Liver (tissue), 9 donors: ENCODE data around the gene SLC16A9. TPM values are rescaled to one million over a fixed set of nuclear protein-coding genes. Genes with fewer than 3 reads are reported as not detected.

ENCODE experiments used
- DNase-seq: peaks from one replicate; pipeline ENCODE4 v3.0.0-alpha.2; 2017; ENCODE audit warnings: low spot score
- H3K27ac ChIP-seq, 2 donors: one replicate each; pipeline ENCODE4 v1.7.0; 2013; ENCODE audit warnings: inconsistent platforms in 2 of 2, low read length in 2 of 2, control low read depth in 1 of 2, low read depth in 1 of 2, mild to moderate bottlenecking in 1 of 2
- H3K27me3 ChIP-seq, 4 donors: one replicate each; pipeline versions ENCODE4 v1.6.1 to v1.7.0; 2013; ENCODE audit warnings: low read length in 3 of 4, inconsistent platforms in 1 of 4, mild to moderate bottlenecking in 1 of 4, moderate library complexity in 1 of 4; ENCODE audit not compliant: control insufficient read depth in 4 of 4, insufficient read depth in 4 of 4
- H3K36me3 ChIP-seq, 4 donors: one replicate each; pipeline versions ENCODE4 v1.6.1 to v1.7.0; 2013; ENCODE audit warnings: low read length in 3 of 4, mild to moderate bottlenecking in 3 of 4, low read depth in 1 of 4, moderate library complexity in 1 of 4; ENCODE audit not compliant: control insufficient read depth in 4 of 4, insufficient read depth in 3 of 4
- H3K4me1 ChIP-seq, 4 donors: one replicate each; pipeline versions ENCODE4 v1.6.1 to v1.7.0; 2013; ENCODE audit warnings: low read length in 3 of 4, mild to moderate bottlenecking in 3 of 4, moderate library complexity in 1 of 4; ENCODE audit not compliant: control insufficient read depth in 4 of 4, insufficient read depth in 4 of 4
- H3K4me3 ChIP-seq, 3 donors: one replicate each; pipeline versions ENCODE4 v1.6.1 to v1.7.0; 2013; ENCODE audit warnings: low read length in 3 of 3, control low read depth in 1 of 3, low read depth in 1 of 3, mild to moderate bottlenecking in 1 of 3
- H3K9ac ChIP-seq, 2 donors: one replicate each; pipeline ENCODE4 v1.7.0; 2013; ENCODE audit warnings: low read length in 2 of 2, mild to moderate bottlenecking in 2 of 2, moderate library complexity in 2 of 2, control low read depth in 1 of 2, low read depth in 1 of 2
- H3K9me3 ChIP-seq, 4 donors: one replicate each; pipeline versions ENCODE4 v1.6.1 to v1.7.0; 2013; ENCODE audit warnings: low read length in 3 of 4; ENCODE audit not compliant: control insufficient read depth in 4 of 4
- EGR1 ChIP-seq, 2 donors: IDR thresholded peaks; 2 replicates each; pipeline ENCODE4 v1.6.1; 2016 to 2018; ENCODE audit warnings: antibody characterized with exemption in 2 of 2, low read depth in 2 of 2
- FOXA1 ChIP-seq: IDR thresholded peaks from 2 replicates; pipeline ENCODE4 v1.6.1; 2016; ENCODE audit warnings: antibody characterized with exemption
- FOXA2 ChIP-seq: IDR thresholded peaks from 2 replicates; pipeline ENCODE4 v1.6.1; 2016; ENCODE audit warnings: antibody characterized with exemption
- GABPA ChIP-seq, 2 donors: IDR thresholded peaks in 1 of 2; conservative IDR thresholded peaks in 1 of 2; 2 replicates each; pipeline ENCODE4 v1.6.1; 2016; ENCODE audit warnings: antibody characterized with exemption in 2 of 2, mild to moderate bottlenecking in 1 of 2, moderate library complexity in 1 of 2
- HNF4A ChIP-seq, 2 donors: conservative IDR thresholded peaks; 2 replicates each; pipeline ENCODE4 v1.6.1; 2016; ENCODE audit warnings: antibody characterized with exemption in 2 of 2, mild to moderate bottlenecking in 2 of 2
- HNF4G ChIP-seq: IDR thresholded peaks from 2 replicates; pipeline ENCODE4 v1.6.1; 2016; ENCODE audit warnings: antibody characterized with exemption
- JUND ChIP-seq, 2 donors: IDR thresholded peaks; 2 replicates each; pipeline ENCODE4 v1.6.1; 2016; ENCODE audit warnings: antibody characterized with exemption in 2 of 2
- SP1 ChIP-seq: IDR thresholded peaks from 2 replicates; pipeline ENCODE4 v1.6.1; 2018; ENCODE audit warnings: antibody characterized with exemption, mild to moderate bottlenecking
- YY1 ChIP-seq: IDR thresholded peaks from 2 replicates; pipeline ENCODE4 v1.6.1; 2016; ENCODE audit warnings: antibody characterized with exemption, mild to moderate bottlenecking
- WGBS: extraction: QIAGEN DNeasy Blood & Tissue Kit; methylation state at CpG from one replicate; pipeline ENCODE4 v1.1.7; 2013; 5-methylcytosine and 5-hydroxymethylcytosine counted together
- polyA plus RNA-seq, 2 donors: library from polyadenylated mRNA; stranded (reverse) in 1 of 2; unstranded in 1 of 2; fragments of 200-250 nt in 1 of 2; fragments of >200 nt in 1 of 2; fragmentation: Nextera tagmentation in 1 of 2; extraction: Ambion mirVana in 1 of 2; gene quantifications; one replicate each; pipeline versions ENCODE4 v1.2.1 to v1.2.3, GENCODE V29; 2013 to 2015
- total RNA-seq, 2 donors: library from RNA; depleted of rRNA; stranded (reverse); fragments of >200 nt; gene quantifications; one replicate each; pipeline ENCODE4 v1.2.3, GENCODE V29; 2014
- TF ChIP-seq, protein P1 (sequence below): IDR thresholded peaks from 2 replicates; pipeline ENCODE4 v1.6.1; 2016; ENCODE audit warnings: antibody characterized with exemption, mild to moderate bottlenecking
- TF ChIP-seq, protein P2 (sequence below): fragments of 150-350 bp; IDR thresholded peaks from 2 replicates; pipeline ENCODE4 v1.5.1; 2017; ENCODE audit warnings: improper control_type of control experiment, low read depth, low read length; ENCODE audit not compliant: missing input control
- TF ChIP-seq, protein P3 (sequence below): IDR thresholded peaks from 2 replicates; pipeline ENCODE4 v1.6.1; 2016; ENCODE audit warnings: antibody characterized with exemption
- TF ChIP-seq, protein P4 (sequence below): IDR thresholded peaks from 2 replicates; pipeline ENCODE4 v1.6.1; 2016; ENCODE audit warnings: antibody characterized with exemption
- TF ChIP-seq, protein P5 (sequence below): IDR thresholded peaks from 2 replicates; pipeline ENCODE4 v1.6.1; 2016; ENCODE audit warnings: antibody characterized with exemption
- donor health status: healthy.
- donor health status: healthy.
- donor health status: healthy.
- donor health status: healthy.
- donor health status: healthy.

The SLC16A9 gene
- total and polyA plus RNA-seq, 4 donors = 0.18 to 9.3 (median 0.59) TPM

DNA sequence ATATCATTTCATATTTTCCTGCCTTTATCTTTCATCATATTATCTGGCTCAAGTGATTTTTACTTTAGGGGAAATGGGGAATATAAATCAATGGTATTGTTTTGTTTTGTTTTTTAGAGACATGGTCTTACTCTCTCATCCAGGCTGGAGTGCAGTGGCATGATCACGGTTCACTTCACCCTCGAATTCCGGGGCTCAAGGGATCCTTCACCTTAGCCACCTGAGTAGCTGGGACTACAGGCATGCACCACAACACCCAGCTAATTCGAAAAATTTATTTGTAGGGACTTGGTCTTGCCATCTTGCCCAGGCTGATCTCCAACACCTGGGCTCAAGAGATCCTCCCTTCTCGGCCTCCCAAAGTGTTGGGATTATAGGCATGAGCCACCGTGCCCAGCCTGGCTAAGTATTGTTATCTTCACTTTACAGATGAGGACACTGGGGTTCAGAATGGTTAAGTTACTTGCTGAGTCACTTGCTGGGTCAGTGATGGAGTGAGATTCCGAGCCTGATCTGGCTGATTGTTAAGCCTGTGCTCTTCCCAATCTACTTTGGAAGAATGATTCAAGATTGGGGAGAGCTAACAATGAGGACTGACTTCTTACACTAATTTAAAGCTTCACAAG lies 3.7 kb upstream of the SLC16A9 start:
- no peak for DNase-seq
- peaks cover 2 to 13% (median 7%) of the 10 kb centered on the region in 4 donors for H3K27me3 ChIP-seq
- no peak overlapping the region for H3K9ac ChIP-seq
- peaks cover 8 to 20% (median 14%) of the 10 kb centered on the region in 4 donors for H3K4me1 ChIP-seq
- H3K4me3 ChIP-seq = no peak overlapping the region
- 89% methylated on average over 7 of the region's 7 CpGs for WGBS
- TF ChIP-seq HNF4G = no peak
- TF ChIP-seq, protein P1, sequence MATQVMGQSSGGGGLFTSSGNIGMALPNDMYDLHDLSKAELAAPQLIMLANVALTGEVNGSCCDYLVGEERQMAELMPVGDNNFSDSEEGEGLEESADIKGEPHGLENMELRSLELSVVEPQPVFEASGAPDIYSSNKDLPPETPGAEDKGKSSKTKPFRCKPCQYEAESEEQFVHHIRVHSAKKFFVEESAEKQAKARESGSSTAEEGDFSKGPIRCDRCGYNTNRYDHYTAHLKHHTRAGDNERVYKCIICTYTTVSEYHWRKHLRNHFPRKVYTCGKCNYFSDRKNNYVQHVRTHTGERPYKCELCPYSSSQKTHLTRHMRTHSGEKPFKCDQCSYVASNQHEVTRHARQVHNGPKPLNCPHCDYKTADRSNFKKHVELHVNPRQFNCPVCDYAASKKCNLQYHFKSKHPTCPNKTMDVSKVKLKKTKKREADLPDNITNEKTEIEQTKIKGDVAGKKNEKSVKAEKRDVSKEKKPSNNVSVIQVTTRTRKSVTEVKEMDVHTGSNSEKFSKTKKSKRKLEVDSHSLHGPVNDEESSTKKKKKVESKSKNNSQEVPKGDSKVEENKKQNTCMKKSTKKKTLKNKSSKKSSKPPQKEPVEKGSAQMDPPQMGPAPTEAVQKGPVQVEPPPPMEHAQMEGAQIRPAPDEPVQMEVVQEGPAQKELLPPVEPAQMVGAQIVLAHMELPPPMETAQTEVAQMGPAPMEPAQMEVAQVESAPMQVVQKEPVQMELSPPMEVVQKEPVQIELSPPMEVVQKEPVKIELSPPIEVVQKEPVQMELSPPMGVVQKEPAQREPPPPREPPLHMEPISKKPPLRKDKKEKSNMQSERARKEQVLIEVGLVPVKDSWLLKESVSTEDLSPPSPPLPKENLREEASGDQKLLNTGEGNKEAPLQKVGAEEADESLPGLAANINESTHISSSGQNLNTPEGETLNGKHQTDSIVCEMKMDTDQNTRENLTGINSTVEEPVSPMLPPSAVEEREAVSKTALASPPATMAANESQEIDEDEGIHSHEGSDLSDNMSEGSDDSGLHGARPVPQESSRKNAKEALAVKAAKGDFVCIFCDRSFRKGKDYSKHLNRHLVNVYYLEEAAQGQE = no peak
- TF ChIP-seq SP1 = no peak
- TF ChIP-seq GABPA (IDR thresholded peaks at IDR 0.05 in 1 of 2, conservative IDR thresholded peaks at IDR 0.05 in 1 of 2) = no peak
- TF ChIP-seq, protein P2, sequence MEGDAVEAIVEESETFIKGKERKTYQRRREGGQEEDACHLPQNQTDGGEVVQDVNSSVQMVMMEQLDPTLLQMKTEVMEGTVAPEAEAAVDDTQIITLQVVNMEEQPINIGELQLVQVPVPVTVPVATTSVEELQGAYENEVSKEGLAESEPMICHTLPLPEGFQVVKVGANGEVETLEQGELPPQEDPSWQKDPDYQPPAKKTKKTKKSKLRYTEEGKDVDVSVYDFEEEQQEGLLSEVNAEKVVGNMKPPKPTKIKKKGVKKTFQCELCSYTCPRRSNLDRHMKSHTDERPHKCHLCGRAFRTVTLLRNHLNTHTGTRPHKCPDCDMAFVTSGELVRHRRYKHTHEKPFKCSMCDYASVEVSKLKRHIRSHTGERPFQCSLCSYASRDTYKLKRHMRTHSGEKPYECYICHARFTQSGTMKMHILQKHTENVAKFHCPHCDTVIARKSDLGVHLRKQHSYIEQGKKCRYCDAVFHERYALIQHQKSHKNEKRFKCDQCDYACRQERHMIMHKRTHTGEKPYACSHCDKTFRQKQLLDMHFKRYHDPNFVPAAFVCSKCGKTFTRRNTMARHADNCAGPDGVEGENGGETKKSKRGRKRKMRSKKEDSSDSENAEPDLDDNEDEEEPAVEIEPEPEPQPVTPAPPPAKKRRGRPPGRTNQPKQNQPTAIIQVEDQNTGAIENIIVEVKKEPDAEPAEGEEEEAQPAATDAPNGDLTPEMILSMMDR = no peak
- no peak for TF ChIP-seq FOXA1
- TF ChIP-seq, protein P3, sequence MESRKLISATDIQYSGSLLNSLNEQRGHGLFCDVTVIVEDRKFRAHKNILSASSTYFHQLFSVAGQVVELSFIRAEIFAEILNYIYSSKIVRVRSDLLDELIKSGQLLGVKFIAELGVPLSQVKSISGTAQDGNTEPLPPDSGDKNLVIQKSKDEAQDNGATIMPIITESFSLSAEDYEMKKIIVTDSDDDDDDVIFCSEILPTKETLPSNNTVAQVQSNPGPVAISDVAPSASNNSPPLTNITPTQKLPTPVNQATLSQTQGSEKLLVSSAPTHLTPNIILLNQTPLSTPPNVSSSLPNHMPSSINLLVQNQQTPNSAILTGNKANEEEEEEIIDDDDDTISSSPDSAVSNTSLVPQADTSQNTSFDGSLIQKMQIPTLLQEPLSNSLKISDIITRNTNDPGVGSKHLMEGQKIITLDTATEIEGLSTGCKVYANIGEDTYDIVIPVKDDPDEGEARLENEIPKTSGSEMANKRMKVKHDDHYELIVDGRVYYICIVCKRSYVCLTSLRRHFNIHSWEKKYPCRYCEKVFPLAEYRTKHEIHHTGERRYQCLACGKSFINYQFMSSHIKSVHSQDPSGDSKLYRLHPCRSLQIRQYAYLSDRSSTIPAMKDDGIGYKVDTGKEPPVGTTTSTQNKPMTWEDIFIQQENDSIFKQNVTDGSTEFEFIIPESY = no peak
- TF ChIP-seq JUND (IDR thresholded peaks at IDR 0.05) = no peak
- no peak for TF ChIP-seq EGR1 (IDR thresholded peaks at IDR 0.05; ENCODE audit: low read depth in 2 of 2)
- H3K36me3 ChIP-seq = no peaks in the 10 kb centered on the region
- H3K27ac ChIP-seq = no peak overlapping the region
- H3K9me3 ChIP-seq = no peaks in the 10 kb centered on the region

DNA sequence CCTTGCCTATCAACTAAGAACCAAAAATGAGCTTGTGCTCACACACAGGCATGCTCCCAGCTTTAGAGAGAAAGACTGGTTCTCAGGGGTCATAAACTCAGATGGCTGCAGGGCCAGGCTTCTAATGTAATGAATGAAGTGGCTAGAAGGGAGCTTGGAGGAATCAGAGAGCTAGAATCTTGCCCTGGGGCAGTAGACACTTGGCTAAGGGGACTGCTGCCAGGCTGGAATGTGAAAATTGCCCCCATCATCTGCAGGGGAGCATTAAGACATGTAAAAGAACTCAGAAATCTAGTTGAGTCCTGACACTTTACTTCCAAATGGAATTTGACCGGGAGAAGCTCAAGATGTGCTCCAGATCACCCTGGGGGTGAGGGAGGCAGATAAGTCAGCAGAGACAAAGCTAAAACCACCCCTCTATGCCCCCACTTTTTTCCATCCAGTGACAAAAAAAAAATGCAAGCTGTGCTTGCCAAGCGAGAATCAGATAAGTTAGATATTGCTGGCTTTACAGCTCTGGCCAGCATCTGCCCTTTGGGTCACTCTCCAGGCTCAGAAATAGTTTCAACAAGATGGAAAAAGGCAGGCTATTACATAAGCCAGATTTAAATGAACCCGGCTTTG lies 2.3 kb upstream of the SLC16A9 start:
- H3K27me3 ChIP-seq = peaks cover 2 to 18% (median 7%) of the 10 kb centered on the region in 4 donors
- H3K27ac ChIP-seq = no peak overlapping the region
- no peaks in the 10 kb centered on the region for H3K9me3 ChIP-seq
- WGBS = 61% methylated on average over 3 of the region's 3 CpGs
- no peaks in the 10 kb centered on the region for H3K36me3 ChIP-seq
- H3K9ac ChIP-seq = no peak overlapping the region
- H3K4me1 ChIP-seq = peaks cover 8 to 20% (median 14%) of the 10 kb centered on the region in 4 donors
- no peak for DNase-seq
- no peak overlapping the region for H3K4me3 ChIP-seq
- TF ChIP-seq, protein P3 = no peak
- no peak for TF ChIP-seq YY1
- TF ChIP-seq, protein P2 = no peak
- no peak for TF ChIP-seq HNF4A (conservative IDR thresholded peaks at IDR 0.05)
- TF ChIP-seq, protein P4, sequence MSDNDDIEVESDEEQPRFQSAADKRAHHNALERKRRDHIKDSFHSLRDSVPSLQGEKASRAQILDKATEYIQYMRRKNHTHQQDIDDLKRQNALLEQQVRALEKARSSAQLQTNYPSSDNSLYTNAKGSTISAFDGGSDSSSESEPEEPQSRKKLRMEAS = no peak
- TF ChIP-seq, protein P5, sequence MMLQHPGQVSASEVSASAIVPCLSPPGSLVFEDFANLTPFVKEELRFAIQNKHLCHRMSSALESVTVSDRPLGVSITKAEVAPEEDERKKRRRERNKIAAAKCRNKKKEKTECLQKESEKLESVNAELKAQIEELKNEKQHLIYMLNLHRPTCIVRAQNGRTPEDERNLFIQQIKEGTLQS = no peak
- TF ChIP-seq FOXA1 = no peak
- TF ChIP-seq FOXA2 = no peak
- no peak for TF ChIP-seq GABPA (IDR thresholded peaks at IDR 0.05 in 1 of 2, conservative IDR thresholded peaks at IDR 0.05 in 1 of 2)
